ENCODE measurements around the gene SCGB1C2.

Gene SCGB1C2

GRCh38 chr17:151886-152859 is 14.8 kb downstream of the SCGB1C2 start:
- FAIRE-seq (no peak), DNase-seq (ENCODE audit: insufficient read length) (no peak)
- TF ChIP-seq POLR2AphosphoS5 (IDR thresholded peaks at IDR 0.05; ENCODE audit: low read depth, low read length): no peak
- TF ChIP-seq POLR2A (IDR thresholded peaks at IDR 0.05; ENCODE audit: low read depth, low read length): no peak
- no peak for TF ChIP-seq TAF1 (IDR thresholded peaks at IDR 0.05; ENCODE audit: borderline replicate concordance, low read depth, low read length)

- FAIRE-seq: no peak
- no peak for DNase-seq (ENCODE audit: insufficient read length)
These were observed 15.6 kb downstream of the SCGB1C2 start for GRCh38 chr17:152860-153420.

GRCh38 chr17:153851-154250 is 16.5 kb downstream of the SCGB1C2 start:
- DNase-seq (ENCODE audit: insufficient read length): no peak
- no peak for TF ChIP-seq POLR2A (IDR thresholded peaks at IDR 0.05; ENCODE audit: low read depth, low read length)
- no peak for TF ChIP-seq TAF1 (IDR thresholded peaks at IDR 0.05; ENCODE audit: borderline replicate concordance, low read depth, low read length)
- FAIRE-seq: no peak

More at GRCh38 chr17:152860-153420, 15.6 kb downstream of the SCGB1C2 start:
- TF ChIP-seq TAF1 (IDR thresholded peaks at IDR 0.05; ENCODE audit: borderline replicate concordance, low read depth, low read length): no peak
- TF ChIP-seq POLR2AphosphoS5 (IDR thresholded peaks at IDR 0.05; ENCODE audit: low read depth, low read length): no peak
- TF ChIP-seq POLR2A (IDR thresholded peaks at IDR 0.05; ENCODE audit: low read depth, low read length): no peak

- FAIRE-seq: no peak
- TF ChIP-seq POLR2AphosphoS5 (IDR thresholded peaks at IDR 0.05; ENCODE audit: low read depth, low read length) (no peak), TAF1 (IDR thresholded peaks at IDR 0.05; ENCODE audit: borderline replicate concordance, low read depth, low read length) (no peak), POLR2A (IDR thresholded peaks at IDR 0.05; ENCODE audit: low read depth, low read length) (no peak)
These were observed 18.2 kb downstream of the SCGB1C2 start for GRCh38 chr17:155576-155975.

GRCh38 chr17:156094-156621 is 18.8 kb downstream of the SCGB1C2 start:
- TF ChIP-seq TAF1 (IDR thresholded peaks at IDR 0.05; ENCODE audit: borderline replicate concordance, low read depth, low read length): no peak
- no peak for TF ChIP-seq POLR2A (IDR thresholded peaks at IDR 0.05; ENCODE audit: low read depth, low read length)
- no peak for TF ChIP-seq POLR2AphosphoS5 (IDR thresholded peaks at IDR 0.05; ENCODE audit: low read depth, low read length)
- no peak for DNase-seq (ENCODE audit: insufficient read length)
- no peak for FAIRE-seq

More at GRCh38 chr17:155576-155975, 18.2 kb downstream of the SCGB1C2 start:
- DNase-seq (ENCODE audit: insufficient read length): no peak

GRCh38 chr17:156946-157345 is 19.6 kb downstream of the SCGB1C2 start:
- no peak for FAIRE-seq
- TF ChIP-seq POLR2AphosphoS5 (IDR thresholded peaks at IDR 0.05; ENCODE audit: low read depth, low read length): no peak

GRCh38 chr17:157901-158300 is 20.5 kb downstream of the SCGB1C2 start:
- TF ChIP-seq TAF1 (IDR thresholded peaks at IDR 0.05; ENCODE audit: borderline replicate concordance, low read depth, low read length) (no peak), POLR2AphosphoS5 (IDR thresholded peaks at IDR 0.05; ENCODE audit: low read depth, low read length) (no peak), POLR2A (IDR thresholded peaks at IDR 0.05; ENCODE audit: low read depth, low read length) (no peak)
- FAIRE-seq (no peak), DNase-seq (ENCODE audit: insufficient read length) (no peak)

More at GRCh38 chr17:156946-157345, 19.6 kb downstream of the SCGB1C2 start:
- no peak for DNase-seq (ENCODE audit: insufficient read length)

- DNase-seq (ENCODE audit: insufficient read length) (no peak), FAIRE-seq (no peak)
- TF ChIP-seq POLR2A (IDR thresholded peaks at IDR 0.05; ENCODE audit: low read depth, low read length) (no peak), TAF1 (IDR thresholded peaks at IDR 0.05; ENCODE audit: borderline replicate concordance, low read depth, low read length) (no peak), POLR2AphosphoS5 (IDR thresholded peaks at IDR 0.05; ENCODE audit: low read depth, low read length) (no peak)
These were observed 21.0 kb downstream of the SCGB1C2 start for GRCh38 chr17:158379-158778.

- FAIRE-seq (no peak), DNase-seq (ENCODE audit: insufficient read length) (no peak)
- TF ChIP-seq TAF1 (IDR thresholded peaks at IDR 0.05; ENCODE audit: borderline replicate concordance, low read depth, low read length) (no peak), POLR2AphosphoS5 (IDR thresholded peaks at IDR 0.05; ENCODE audit: low read depth, low read length) (no peak), POLR2A (IDR thresholded peaks at IDR 0.05; ENCODE audit: low read depth, low read length) (no peak)
These were observed 22.2 kb downstream of the SCGB1C2 start for GRCh38 chr17:159609-160008.

- no peak for FAIRE-seq
- TF ChIP-seq POLR2A (IDR thresholded peaks at IDR 0.05; ENCODE audit: low read depth, low read length) (no peak), POLR2AphosphoS5 (IDR thresholded peaks at IDR 0.05; ENCODE audit: low read depth, low read length) (no peak), TAF1 (IDR thresholded peaks at IDR 0.05; ENCODE audit: borderline replicate concordance, low read depth, low read length) (no peak)
- no peak for DNase-seq (ENCODE audit: insufficient read length)
These were observed 23.0 kb downstream of the SCGB1C2 start for GRCh38 chr17:160336-160735.

- TF ChIP-seq POLR2A (IDR thresholded peaks at IDR 0.05; ENCODE audit: low read depth, low read length) (no peak), TAF1 (IDR thresholded peaks at IDR 0.05; ENCODE audit: borderline replicate concordance, low read depth, low read length) (no peak), POLR2AphosphoS5 (IDR thresholded peaks at IDR 0.05; ENCODE audit: low read depth, low read length) (no peak)
- no peak for FAIRE-seq
These were observed 24.1 kb downstream of the SCGB1C2 start for GRCh38 chr17:161481-161880.

GRCh38 chr17:162689-163088 is 25.3 kb downstream of the SCGB1C2 start:
- TF ChIP-seq TAF1 (IDR thresholded peaks at IDR 0.05; ENCODE audit: borderline replicate concordance, low read depth, low read length): no peak
- no peak for TF ChIP-seq POLR2A (IDR thresholded peaks at IDR 0.05; ENCODE audit: low read depth, low read length)
- TF ChIP-seq POLR2AphosphoS5 (IDR thresholded peaks at IDR 0.05; ENCODE audit: low read depth, low read length): no peak
- DNase-seq (ENCODE audit: insufficient read length): no peak
- no peak for FAIRE-seq

More at GRCh38 chr17:161481-161880, 24.1 kb downstream of the SCGB1C2 start:
- no peak for DNase-seq (ENCODE audit: insufficient read length)
